ENCODE measurements around the gene LCMT1. TPM values are rescaled to one million over a fixed set of nuclear protein-coding genes. Genes with fewer than 3 reads are reported as not detected.

The LCMT1 gene
- total RNA-seq, 2 donors from 2014 or later, result 66.9 to 68.6 TPM

GRCh38 chr16:25210758-25211157, 99.2 kb downstream of the LCMT1 start:
- Mint-ChIP-seq H3K4me3 (no peak overlapping the region), H3K27me3 (ENCODE audit: insufficient read depth) (peaks cover 2% of the 10 kb centered on the region)

GRCh38 chr16:25212636-25213035, 101.1 kb downstream of the LCMT1 start:
- 90 to 100% methylated on average over 1 to 2 of the region's 2 CpGs for WGBS, 2 experiments (ENCODE audit: insufficient coverage in 1 of 2, insufficient read length in 1 of 2)
- H3K4me3 Mint-ChIP-seq, result no peak overlapping the region
- no peak for TF ChIP-seq CTCF (conservative IDR thresholded peaks at IDR 0.05)

More at GRCh38 chr16:25210758-25211157, 99.2 kb downstream of the LCMT1 start:
- Mint-ChIP-seq H3K4me1 (no peaks in the 10 kb centered on the region), H3K27ac (no peak overlapping the region), H3K36me3 (ENCODE audit: low read depth) (no peaks in the 10 kb centered on the region), H3K9me3 (no peaks in the 10 kb centered on the region)
- no peak for TF ChIP-seq CTCF (conservative IDR thresholded peaks at IDR 0.05)
- no peaks in the 10 kb centered on the region for H3K9me3 ChIP-seq (ENCODE audit: control insufficient read depth, low read length)
- no peaks in the 10 kb centered on the region for H3K27me3 ChIP-seq (ENCODE audit: control insufficient read depth, insufficient read depth, low read length, poor library complexity, severe bottlenecking)
- no peaks in the 10 kb centered on the region for H3K4me1 ChIP-seq (ENCODE audit: control insufficient read depth, insufficient read depth, low read length)
- no peaks in the 10 kb centered on the region for H3K36me3 ChIP-seq (ENCODE audit: control insufficient read depth, insufficient read depth, low read length)
- WGBS, 2 experiments (ENCODE audit: insufficient coverage in 1 of 2, insufficient read length in 1 of 2), result 64 to 82% methylated on average over 3 to 4 of the region's 4 CpGs
- H3K9ac ChIP-seq (ENCODE audit: extremely low read depth, low read length, poor library complexity, severe bottlenecking), result no peak overlapping the region
- DNase-seq, result no peak
- H3K27ac ChIP-seq (ENCODE audit: low read depth, low read length), result no peak overlapping the region
- no peak overlapping the region for H3K4me3 ChIP-seq (ENCODE audit: low read length)

GRCh38 chr16:25213709-25214397, 102.3 kb downstream of the LCMT1 start:
- Mint-ChIP-seq H3K27me3 (ENCODE audit: insufficient read depth) (peaks cover 2% of the 10 kb centered on the region), H3K9me3 (no peaks in the 10 kb centered on the region), H3K36me3 (ENCODE audit: low read depth) (no peaks in the 10 kb centered on the region), H3K4me1 (peaks cover 7% of the 10 kb centered on the region), H3K4me3 (no peak overlapping the region), H3K27ac (no peak overlapping the region)
- Histone ChIP-seq H3K27ac (ENCODE audit: low read depth, low read length) (no peak overlapping the region), H3K9me3 (ENCODE audit: control insufficient read depth, low read length) (no peaks in the 10 kb centered on the region), H3K27me3 (ENCODE audit: control insufficient read depth, insufficient read depth, low read length, poor library complexity, severe bottlenecking) (no peaks in the 10 kb centered on the region), H3K9ac (ENCODE audit: extremely low read depth, low read length, poor library complexity, severe bottlenecking) (no peak overlapping the region), H3K4me3 (ENCODE audit: low read length) (no peak overlapping the region), H3K36me3 (ENCODE audit: control insufficient read depth, insufficient read depth, low read length) (no peaks in the 10 kb centered on the region), H3K4me1 (ENCODE audit: control insufficient read depth, insufficient read depth, low read length) (no peaks in the 10 kb centered on the region)
- DNase-seq, result no peak
- TF ChIP-seq CTCF (conservative IDR thresholded peaks at IDR 0.05), result no peak
- 73 to 78% methylated on average over 3 to 6 of the region's 6 CpGs for WGBS, 2 experiments (ENCODE audit: insufficient coverage in 1 of 2, insufficient read length in 1 of 2)

More at GRCh38 chr16:25212636-25213035, 101.1 kb downstream of the LCMT1 start:
- no peak for DNase-seq
- Histone ChIP-seq H3K27me3 (ENCODE audit: control insufficient read depth, insufficient read depth, low read length, poor library complexity, severe bottlenecking) (no peaks in the 10 kb centered on the region), H3K9ac (ENCODE audit: extremely low read depth, low read length, poor library complexity, severe bottlenecking) (no peak overlapping the region), H3K27ac (ENCODE audit: low read depth, low read length) (no peak overlapping the region), H3K9me3 (ENCODE audit: control insufficient read depth, low read length) (no peaks in the 10 kb centered on the region), H3K4me3 (ENCODE audit: low read length) (no peak overlapping the region), H3K36me3 (ENCODE audit: control insufficient read depth, insufficient read depth, low read length) (no peaks in the 10 kb centered on the region), H3K4me1 (ENCODE audit: control insufficient read depth, insufficient read depth, low read length) (no peaks in the 10 kb centered on the region)
- Mint-ChIP-seq H3K27ac (no peak overlapping the region), H3K4me1 (peaks cover 7% of the 10 kb centered on the region), H3K27me3 (ENCODE audit: insufficient read depth) (peaks cover 2% of the 10 kb centered on the region), H3K36me3 (ENCODE audit: low read depth) (no peaks in the 10 kb centered on the region), H3K9me3 (no peaks in the 10 kb centered on the region)
